ENCODE results near the gene CAMTA1. TPM values are rescaled to one million over a fixed set of nuclear protein-coding genes. Genes with fewer than 3 reads are reported as not detected.

Gene CAMTA1
- total RNA-seq, 1 experiment from 2014 or later = 82.2 TPM

DNA sequence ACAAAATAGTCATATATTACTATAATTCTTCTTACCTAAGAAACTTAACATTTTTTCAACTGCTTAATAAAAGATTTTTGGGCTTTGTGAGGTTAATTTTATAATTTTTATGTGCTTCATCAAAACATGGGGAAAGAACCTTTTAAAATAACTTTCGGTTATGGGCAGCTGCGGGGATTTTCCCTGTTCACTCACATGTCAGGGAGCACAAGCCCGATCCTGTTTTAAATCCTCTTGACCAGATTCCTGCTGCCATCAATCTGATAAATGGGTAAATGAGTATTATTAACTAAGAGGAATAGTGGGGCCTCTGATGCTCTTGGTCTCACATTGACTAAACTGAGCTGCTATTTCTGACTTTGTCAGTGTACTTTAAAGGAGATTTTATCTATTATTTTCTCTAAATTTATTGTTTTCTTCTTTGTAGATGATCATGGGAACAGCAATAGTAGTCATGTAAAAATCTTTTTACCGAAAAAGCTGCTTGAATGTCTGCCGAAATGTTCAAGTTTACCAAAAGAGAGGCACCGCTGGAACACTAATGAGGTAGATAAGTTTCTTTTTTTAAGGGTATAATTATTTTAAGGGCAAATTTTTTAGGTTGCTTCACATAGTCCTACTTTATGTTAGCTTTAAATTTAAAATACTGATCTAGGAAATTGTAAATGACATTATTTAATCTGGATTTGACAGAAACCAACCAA is 39.6 kb downstream of the CAMTA1 start:
- H3K27ac ChIP-seq (ENCODE audit: low read length) = no peak overlapping the region
- no TSS peak for BruUV-seq (replicated peaks)
- intact Hi-C loops (cut with micrococcal nuclease; ENCODE audit: unreplicated experiment) = no loop called here
- in situ Hi-C loops (cut with HindIII; ENCODE audit: low pct_unique_long_range_greater_than_20kb, low sequenced_read_pairs) = no loop called here
- H3K27me3 ChIP-seq (ENCODE audit: control insufficient read depth, insufficient read depth, low read length) = no peaks in the 10 kb centered on the region
- H3K4me3 ChIP-seq (ENCODE audit: low read depth in 2 of 2, low read length in 2 of 2) = no peak overlapping the region
- CTCF ChIA-PET = no interaction called here
- no peak for TF ChIP-seq SIN3A (IDR thresholded peaks at IDR 0.05; ENCODE audit: borderline replicate concordance, insufficient read depth, low read depth, low read length)
- no peak for TF ChIP-seq POLR2AphosphoS5 (IDR thresholded peaks at IDR 0.05; ENCODE audit: low read depth, low read length)
- TF ChIP-seq, protein P1, sequence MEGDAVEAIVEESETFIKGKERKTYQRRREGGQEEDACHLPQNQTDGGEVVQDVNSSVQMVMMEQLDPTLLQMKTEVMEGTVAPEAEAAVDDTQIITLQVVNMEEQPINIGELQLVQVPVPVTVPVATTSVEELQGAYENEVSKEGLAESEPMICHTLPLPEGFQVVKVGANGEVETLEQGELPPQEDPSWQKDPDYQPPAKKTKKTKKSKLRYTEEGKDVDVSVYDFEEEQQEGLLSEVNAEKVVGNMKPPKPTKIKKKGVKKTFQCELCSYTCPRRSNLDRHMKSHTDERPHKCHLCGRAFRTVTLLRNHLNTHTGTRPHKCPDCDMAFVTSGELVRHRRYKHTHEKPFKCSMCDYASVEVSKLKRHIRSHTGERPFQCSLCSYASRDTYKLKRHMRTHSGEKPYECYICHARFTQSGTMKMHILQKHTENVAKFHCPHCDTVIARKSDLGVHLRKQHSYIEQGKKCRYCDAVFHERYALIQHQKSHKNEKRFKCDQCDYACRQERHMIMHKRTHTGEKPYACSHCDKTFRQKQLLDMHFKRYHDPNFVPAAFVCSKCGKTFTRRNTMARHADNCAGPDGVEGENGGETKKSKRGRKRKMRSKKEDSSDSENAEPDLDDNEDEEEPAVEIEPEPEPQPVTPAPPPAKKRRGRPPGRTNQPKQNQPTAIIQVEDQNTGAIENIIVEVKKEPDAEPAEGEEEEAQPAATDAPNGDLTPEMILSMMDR (IDR thresholded peaks at IDR 0.05) = no peak
- TF ChIP-seq, protein P2, sequence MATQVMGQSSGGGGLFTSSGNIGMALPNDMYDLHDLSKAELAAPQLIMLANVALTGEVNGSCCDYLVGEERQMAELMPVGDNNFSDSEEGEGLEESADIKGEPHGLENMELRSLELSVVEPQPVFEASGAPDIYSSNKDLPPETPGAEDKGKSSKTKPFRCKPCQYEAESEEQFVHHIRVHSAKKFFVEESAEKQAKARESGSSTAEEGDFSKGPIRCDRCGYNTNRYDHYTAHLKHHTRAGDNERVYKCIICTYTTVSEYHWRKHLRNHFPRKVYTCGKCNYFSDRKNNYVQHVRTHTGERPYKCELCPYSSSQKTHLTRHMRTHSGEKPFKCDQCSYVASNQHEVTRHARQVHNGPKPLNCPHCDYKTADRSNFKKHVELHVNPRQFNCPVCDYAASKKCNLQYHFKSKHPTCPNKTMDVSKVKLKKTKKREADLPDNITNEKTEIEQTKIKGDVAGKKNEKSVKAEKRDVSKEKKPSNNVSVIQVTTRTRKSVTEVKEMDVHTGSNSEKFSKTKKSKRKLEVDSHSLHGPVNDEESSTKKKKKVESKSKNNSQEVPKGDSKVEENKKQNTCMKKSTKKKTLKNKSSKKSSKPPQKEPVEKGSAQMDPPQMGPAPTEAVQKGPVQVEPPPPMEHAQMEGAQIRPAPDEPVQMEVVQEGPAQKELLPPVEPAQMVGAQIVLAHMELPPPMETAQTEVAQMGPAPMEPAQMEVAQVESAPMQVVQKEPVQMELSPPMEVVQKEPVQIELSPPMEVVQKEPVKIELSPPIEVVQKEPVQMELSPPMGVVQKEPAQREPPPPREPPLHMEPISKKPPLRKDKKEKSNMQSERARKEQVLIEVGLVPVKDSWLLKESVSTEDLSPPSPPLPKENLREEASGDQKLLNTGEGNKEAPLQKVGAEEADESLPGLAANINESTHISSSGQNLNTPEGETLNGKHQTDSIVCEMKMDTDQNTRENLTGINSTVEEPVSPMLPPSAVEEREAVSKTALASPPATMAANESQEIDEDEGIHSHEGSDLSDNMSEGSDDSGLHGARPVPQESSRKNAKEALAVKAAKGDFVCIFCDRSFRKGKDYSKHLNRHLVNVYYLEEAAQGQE (IDR thresholded peaks at IDR 0.05; ENCODE audit: insufficient read depth in 1 of 2, low read depth in 2 of 2, low read length in 1 of 2) = no peak
- no peak for TF ChIP-seq TCF7L2 (IDR thresholded peaks at IDR 0.05; ENCODE audit: low read depth, low read length)
- H3K36me3 ChIP-seq (ENCODE audit: control insufficient read depth, insufficient read depth, low read length) = no peaks in the 10 kb centered on the region
- POLR2A ChIA-PET = interaction anchor here (0.6 kb wide), 1 partner anchor 815 kb away, joined by 5 read pairs; no protein-coding TSS in a partner anchor
- DNase-seq (ENCODE audit: low read depth, low spot score) (no peak), ATAC-seq (no peak)
- no peaks in the 10 kb centered on the region for H3K9me3 ChIP-seq (ENCODE audit: control insufficient read depth, insufficient read depth, low read depth, low read length)
- 0 out of 2 replicates have a peak, but pooled peaks cover 2% of the 10 kb centered on the region for H3K4me1 ChIP-seq (ENCODE audit: control insufficient read depth, insufficient read depth, low read length)

DNA sequence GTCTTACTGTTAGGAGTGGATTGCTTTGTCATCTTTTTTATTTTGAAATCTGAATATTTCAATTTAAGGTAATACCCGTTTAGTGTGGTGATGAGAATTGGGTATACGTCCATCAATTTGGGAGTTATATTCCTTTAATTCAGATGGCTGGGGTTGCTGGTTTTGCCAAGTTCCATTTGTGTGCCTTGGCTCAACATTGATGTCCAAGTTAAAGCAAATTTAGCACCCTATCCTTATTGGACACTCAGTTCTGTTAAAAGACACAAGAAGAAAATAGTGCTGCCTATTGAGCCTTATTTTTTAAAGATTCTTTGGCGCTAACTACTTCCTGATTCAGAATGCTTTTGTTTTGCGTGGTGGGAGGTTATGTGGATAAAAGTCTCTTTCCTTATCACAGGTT is 40.6 kb downstream of the CAMTA1 start:
- H3K27me3 ChIP-seq (ENCODE audit: control insufficient read depth, insufficient read depth, low read length) = no peaks in the 10 kb centered on the region
- intact Hi-C loops (cut with micrococcal nuclease; ENCODE audit: unreplicated experiment) = no loop called here
- ChIA-PET CTCF (no interaction called here), POLR2A (no interaction called here)
- TF ChIP-seq SIN3A (IDR thresholded peaks at IDR 0.05; ENCODE audit: borderline replicate concordance, insufficient read depth, low read depth, low read length) (no peak), TCF7L2 (IDR thresholded peaks at IDR 0.05; ENCODE audit: low read depth, low read length) (no peak), POLR2AphosphoS5 (IDR thresholded peaks at IDR 0.05; ENCODE audit: low read depth, low read length) (no peak)
- TF ChIP-seq, protein P1 (IDR thresholded peaks at IDR 0.05) = no peak
- TF ChIP-seq, protein P2 (IDR thresholded peaks at IDR 0.05; ENCODE audit: insufficient read depth in 1 of 2, low read depth in 2 of 2, low read length in 1 of 2) = no peak
- H3K27ac ChIP-seq (ENCODE audit: low read length) = no peak overlapping the region
- H3K9me3 ChIP-seq (ENCODE audit: control insufficient read depth, insufficient read depth, low read depth, low read length) = no peaks in the 10 kb centered on the region
- no peak overlapping the region for H3K4me3 ChIP-seq (ENCODE audit: low read depth in 2 of 2, low read length in 2 of 2)
- 0 out of 2 replicates have a peak, but pooled peaks cover 2% of the 10 kb centered on the region for H3K4me1 ChIP-seq (ENCODE audit: control insufficient read depth, insufficient read depth, low read length)
- no peaks in the 10 kb centered on the region for H3K36me3 ChIP-seq (ENCODE audit: control insufficient read depth, insufficient read depth, low read length)
- in situ Hi-C loops (cut with HindIII; ENCODE audit: low pct_unique_long_range_greater_than_20kb, low sequenced_read_pairs) = no loop called here
- BruUV-seq (replicated peaks) = no TSS peak
- DNase-seq (ENCODE audit: low read depth, low spot score) (no peak), ATAC-seq (no peak)
